Stimulated activated CD4-positive, alpha-beta T cell treated with anti-CD3 and anti-CD28 coated beads, Interleukin-2, amount 100 ng/mL, for 24 hours (primary cell): ENCODE results near the gene ZNF14.
"Not testable (repeated sequence)": the region's sequence is repeated elsewhere in the genome, so short reads cannot be mapped to it uniquely, and the experiment has no call there.

Source experiments
- DNase-seq, 2 donors: peaks; one replicate each; pipeline ENCODE4 v3.0.0-alpha.2; 2020

Gene ZNF14

DNA sequence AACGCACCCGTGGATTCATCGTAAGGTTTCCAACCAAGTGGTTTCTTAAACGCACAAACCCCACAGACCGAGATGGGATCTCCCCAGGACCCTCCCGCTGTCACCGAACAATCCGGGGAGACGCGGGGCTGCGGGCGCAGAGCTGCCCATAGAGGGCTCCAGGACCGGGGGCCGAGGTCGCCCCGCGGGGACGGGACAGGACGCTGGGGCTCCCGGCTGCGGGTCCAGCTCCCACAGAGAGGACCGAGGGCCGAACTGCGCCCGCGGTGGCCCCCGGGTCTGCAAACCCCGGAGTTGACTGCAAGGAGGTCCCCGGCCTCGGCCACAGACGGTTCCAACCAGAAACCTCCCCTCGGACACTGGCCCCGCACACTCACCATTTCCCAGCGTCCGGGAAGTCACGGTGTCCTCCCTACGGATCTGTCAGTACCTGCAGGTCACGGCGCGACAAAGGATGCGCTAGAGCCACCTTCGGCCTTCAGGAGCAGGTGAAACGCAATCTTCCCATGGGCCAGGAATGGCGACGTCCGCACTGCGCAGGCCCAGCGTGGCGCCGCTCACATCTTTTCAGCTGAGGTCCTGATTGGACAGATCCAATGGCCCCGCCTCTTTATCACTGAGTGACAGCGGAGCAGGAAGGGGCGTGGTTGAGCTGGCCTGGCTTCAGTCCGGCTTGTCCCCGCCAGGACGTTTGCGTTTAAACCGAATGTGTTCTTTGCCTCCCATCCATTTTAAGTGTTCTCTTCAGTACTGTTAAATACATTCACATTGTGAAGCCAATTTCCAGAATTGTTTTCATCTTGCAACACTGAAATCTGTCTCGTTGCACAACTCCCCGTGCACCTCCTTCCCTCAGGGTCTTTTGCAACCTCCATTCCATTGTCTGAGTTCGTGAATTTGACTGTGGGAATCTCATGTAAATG lies at the start of gene ZNF14:
ZNF14 (minus strand) TSS at position 534 of the 923 bp plus-strand sequence; CDS start at position 380, 154 bp downstream.
- DNase-seq: peak; percentile 93

DNA sequence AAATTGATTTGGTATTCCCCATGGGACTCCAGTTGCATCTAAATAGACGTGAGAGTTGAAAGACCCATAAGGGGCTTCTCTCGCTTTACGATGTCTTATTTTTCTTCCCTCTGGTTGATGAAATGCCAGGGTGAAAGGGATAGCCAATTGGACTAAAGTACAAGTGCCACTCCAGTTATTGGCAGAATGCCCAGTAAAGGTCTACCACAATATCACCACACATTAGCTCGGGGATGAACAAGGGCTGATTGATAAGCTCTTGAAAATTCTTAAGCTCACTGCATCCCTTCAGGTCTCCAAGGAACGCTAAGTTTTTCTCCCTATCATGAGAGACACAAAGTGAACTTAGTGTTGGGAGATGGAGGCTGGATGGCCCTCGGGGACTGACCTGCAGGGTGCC lies 48.9 kb upstream of the ZNF14 start:
- DNase-seq: not testable (repeated sequence)

DNA sequence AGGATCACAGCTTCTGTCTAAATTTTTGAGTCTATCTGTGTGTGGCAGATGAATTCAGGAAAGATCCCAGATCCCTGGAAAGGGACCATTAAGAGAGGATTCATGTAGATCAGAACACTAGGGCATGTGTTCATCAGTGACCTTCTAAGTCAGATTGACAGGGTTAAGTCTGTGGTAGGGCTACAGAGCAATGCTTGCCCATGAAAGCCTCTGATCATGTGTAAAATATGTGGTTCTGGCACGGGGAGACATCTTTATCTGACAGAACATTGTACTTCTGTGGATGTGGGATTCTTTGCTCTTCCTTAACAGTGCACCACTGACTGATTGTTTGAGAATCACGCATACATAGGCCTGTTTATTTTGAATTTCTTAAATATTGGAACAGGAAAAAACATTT lies 45.8 kb upstream of the ZNF14 start:
- no peak for DNase-seq

DNA sequence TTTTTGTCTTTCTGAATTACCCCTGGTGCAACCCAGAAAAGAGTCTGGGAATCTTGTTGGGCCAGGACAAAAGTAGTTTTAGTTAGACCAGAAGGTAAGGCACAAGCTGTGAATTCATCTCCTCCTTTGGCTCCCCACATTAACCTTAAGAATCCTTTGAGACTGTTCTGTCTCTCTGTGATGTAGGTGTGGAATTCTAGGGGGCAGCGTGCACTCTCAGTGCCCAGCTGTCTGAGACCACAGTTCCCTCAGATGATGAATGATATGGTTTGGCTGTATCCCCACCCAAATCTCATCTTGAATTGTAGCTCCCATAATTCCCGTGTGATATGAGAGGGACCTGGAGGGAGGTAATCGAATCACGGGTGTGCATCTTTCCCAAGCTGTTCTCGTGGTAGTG lies 44.8 kb upstream of the ZNF14 start:
- no peak for DNase-seq

DNA sequence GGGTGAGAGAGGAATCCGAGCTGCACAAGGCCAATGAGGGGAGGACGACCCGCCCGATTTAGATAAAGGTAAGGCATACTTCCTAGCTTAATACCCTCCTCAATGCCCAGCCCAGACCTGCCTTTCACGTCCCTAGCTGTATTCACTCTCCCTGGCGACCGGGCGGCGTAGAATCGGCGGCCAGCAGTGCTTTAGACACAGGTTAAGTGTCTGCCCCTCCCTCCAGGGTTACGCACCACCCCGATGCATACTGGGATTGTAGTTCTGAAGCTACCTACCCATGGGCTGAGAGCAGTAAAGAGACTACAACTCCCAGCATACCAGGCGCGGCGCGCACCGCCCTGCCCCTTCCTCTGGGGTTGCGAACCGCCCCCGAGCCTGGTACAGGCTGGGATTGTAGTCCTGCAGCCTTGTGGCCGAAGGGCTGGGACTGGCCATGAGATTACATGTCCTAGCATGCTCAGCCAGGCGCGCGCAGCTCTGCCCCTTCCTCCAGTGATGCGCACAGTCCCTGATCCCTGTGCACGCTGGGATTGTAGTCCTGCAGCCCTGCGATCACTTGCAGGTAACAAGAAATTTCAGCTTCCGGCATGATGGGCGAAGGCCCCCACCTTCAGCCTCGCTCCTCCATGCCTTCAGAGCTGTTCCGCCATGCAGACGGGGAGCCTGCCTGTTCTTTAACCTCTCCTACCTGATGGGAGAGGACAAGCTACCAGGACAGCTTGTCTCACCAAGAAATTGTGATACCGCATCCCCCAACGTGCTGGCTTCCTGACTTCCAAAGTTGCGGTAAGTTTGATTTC lies 43.5 kb upstream of the ZNF14 start:
- peak; percentile 92 for DNase-seq

DNA sequence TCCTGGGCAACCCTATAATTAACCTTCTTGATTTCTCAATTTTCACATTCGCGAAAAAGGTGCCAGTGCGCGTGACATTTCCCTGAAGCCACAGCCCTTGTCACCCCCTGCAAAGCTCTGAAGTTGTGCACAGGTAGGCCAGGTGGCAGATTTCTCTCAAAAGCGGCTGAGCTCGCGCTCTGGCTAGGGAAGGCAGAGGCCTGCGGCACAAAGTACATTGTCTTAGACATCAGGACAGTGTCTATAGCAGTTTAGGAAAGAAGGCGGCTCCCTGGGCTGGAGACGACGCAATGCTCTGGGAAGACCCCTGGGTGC lies 42.9 kb upstream of the ZNF14 start:
- no peak for DNase-seq

DNA sequence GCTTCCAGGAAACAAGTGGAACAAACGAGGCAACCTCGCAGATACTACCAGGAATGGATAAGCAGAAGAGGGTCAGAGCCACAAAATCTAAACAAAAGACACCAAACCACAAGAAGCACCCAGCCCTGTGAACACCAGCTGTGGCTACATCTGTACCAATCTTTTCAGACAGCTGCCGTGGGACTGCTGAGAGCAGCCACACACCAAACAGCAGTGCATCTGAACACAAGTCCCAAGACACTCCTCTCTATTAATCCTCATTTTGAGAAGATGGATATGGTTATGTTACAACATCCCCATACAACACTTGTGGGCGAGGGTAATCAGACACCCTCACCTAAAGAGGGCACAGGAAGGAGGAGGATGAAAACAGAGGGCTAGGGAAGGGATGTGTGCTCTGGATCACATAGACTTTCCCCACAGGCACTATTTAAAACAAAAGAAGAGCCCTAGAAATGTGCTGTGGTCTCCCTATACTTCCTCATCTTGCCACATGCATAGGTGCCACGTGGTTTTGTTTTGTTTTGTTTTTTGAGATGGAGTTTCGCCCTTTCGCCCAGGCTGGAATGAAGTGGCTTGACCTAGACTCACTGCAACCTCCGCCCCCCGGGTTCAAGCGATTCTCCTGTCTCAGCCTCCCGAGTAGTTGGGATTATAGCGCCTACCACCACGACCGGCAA lies 41.6 kb upstream of the ZNF14 start:
- no peak for DNase-seq

DNA sequence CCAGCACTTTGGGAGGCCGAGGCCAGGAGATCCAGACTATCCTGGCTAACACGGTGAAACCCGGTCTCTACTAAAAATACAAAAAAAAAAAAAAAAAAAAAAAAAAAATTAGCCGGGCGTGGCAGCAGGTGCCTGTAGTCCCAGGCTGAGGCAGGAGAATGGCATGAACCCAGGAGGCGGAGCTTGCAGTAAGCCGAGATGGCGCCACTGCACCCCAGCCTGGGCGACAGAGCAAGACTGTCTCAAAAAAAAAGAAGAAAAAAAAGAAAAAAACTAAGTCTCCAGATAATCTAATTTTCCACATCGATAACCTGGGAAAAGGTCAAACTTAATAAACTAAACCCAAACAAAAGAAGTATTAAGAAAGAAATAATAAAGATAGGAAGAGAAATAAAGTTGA lies 39.1 kb upstream of the ZNF14 start:
- not testable (repeated sequence) for DNase-seq

DNA sequence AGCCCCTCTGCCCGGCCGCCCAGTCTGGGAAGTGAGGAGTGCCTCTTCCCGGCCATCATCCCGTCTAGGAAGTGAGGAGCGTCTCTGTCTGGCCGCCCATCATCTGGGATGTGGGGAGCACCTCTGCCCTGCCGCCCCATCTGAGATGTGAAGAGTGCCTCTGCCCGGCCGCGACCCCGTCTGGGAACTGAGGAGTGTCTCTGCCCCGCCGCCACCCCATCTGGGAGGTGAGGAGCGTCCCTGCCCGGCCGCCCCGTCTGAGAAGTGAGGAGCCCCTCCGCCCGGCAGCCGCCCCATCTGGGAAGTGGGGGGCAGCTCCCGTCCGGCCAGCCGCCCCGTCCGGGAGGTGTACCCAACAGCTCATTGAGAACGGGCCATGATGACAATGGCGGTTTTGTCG lies 37.1 kb upstream of the ZNF14 start:
- not testable (repeated sequence) for DNase-seq

DNA sequence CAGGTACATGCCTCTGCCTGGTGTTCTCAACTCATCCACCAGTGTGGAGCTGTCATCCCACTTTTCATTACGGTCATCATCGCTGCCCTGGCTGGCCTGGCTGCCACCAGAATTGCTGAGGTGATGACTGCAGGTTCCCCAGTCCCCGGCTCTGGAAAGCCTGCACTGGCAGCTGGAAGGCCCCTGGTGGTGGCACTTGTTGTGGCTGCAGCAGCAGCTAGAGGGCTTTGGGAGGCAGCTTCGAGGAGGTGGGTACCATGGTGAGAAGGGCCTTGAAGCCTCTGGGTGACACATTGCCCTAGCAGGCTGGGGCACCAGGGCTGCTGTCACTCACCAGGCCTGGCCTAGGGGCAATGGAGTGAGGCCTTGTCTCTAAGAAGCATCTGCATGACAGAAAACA lies 25.3 kb upstream of the ZNF14 start:
- DNase-seq: no peak

DNA sequence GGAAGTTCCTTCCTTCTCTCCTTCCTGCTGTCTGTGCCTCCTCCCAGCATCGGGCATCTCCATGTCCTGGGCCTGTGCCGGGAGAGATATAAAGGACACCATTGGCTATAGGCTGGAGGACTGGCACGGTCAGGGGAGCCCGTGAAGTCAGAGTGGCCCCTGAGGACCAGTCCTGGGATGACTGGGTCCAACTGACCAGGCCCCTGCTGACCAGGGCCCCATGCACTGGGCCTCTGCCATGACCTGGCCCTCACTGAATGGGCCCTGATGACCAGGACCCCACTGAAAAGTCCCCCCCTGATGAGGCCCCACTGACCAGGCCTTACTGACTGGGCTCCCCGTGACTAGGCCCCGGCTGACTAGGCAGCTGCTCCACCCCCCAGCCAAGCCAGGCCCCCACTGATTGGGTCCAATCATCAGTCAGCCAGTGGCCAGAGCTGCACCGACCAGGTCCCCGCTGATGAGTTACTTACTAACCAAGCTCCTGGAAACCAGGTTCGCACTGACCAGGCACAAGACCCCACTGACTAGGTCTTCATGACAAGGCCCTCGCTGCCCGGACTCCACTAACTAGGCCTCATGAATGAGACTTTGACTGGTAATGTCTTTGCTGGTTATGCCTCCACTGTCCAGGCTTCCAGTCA lies 20.0 kb upstream of the ZNF14 start:
- DNase-seq: no peak

DNA sequence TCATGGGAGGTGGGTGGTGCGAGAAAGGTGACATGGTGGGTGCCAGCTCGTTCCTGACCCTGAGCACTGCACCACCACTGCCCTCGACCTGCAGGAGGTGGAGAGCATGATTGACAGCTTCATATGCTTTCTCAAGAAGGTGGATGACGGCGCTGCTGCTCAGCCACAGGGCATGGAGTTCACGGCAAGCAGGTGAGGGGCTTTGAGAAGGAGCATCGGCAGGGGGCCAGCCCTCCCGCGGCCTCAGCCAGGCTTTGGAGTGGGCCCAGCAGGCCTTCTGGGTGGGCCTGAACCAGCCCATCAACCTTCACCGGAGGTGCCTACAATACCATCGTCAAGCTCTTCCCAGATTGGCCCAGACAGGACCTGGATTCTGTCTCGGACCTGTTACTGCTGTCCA lies 18.9 kb upstream of the ZNF14 start:
- no peak for DNase-seq

DNA sequence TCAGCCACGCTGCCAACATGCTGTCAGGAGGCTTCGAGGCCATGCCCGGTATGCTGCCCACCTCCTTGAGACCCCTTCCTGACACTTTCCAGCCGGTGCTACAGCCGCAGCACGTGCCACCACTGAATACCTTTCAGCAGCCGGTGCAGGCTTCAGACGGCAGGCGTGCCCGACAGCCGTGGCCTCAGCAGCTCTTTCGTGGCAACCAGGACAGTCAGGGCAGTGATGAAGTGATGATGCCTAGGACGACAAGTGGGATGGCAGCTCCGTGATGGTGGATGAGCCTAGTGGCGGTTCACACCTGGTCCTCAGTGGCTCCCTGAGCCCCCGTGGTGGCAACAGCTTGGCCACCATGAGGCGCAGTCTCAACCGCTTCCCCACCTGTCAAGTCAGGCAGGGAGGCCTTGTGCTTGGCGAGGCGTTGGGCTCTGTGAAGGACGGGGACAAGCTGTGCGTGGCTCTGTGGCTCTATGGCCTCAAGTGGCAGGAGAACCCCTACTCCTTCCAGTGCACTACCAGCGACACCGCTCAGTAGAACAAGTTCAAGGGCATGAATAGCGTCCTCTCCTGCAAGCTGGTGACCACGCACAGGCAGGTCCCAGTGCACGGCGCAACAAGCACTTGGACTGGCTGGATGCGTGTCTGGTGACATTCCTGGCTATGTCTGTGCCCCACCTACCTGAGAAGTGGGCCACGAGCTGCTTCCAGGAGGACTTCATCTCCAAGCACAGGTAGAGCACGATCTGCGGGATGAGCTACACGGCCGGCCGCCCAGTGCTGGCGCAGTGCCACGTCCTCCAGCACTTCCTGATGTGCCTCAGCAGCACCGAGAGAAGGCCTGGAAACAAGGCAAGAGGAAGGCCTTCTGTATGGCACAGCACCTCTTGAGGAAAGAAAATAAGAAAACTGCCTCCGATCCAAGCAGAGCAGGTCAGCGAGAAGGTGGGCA lies 18.2 kb upstream of the ZNF14 start:
- DNase-seq: no peak

DNA sequence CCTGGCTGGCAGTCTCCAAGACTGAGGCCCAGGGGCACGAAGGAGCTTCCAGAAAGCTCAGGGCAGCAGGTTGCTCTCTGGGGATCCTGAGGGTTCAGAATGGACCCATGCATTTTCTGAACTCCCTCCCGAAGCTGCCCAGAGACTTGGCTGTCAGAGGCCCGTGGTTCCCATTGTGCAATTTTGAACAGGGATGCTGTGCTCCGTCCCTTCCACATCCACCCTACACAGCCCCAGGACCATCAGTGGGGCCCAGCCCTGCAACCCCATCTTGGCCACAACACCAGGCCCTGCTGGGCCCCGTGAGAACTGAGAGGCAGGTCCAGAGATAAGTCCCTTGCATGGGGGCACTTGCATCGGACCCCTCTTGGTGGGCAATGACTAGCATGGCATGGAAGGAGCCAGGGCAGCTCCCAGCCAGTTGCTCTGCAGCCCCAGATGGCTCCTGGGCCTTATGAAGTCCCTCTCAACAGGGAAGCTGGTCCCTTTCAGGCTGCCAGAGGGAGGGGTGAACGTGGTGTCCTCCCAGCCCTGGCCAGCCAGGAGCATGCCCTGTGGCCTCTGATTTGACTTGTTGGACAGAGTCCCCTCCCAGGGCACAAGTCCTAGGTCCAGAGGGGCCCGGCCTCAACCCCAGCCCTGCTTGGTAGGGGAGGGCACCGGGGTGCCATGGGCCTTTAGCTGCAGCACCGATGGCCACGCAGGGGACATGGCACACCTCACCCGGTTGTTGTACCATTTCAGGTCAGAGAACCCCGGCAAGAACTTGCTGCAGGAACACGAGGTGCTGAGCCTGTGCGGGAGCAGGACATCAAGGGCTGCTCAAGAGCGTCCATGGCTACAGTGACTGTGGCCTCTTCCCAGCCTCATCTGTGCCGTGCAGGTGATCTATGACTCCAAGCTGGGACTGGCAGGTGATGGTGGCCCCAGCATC lies 17.3 kb upstream of the ZNF14 start:
- DNase-seq: no peak

DNA sequence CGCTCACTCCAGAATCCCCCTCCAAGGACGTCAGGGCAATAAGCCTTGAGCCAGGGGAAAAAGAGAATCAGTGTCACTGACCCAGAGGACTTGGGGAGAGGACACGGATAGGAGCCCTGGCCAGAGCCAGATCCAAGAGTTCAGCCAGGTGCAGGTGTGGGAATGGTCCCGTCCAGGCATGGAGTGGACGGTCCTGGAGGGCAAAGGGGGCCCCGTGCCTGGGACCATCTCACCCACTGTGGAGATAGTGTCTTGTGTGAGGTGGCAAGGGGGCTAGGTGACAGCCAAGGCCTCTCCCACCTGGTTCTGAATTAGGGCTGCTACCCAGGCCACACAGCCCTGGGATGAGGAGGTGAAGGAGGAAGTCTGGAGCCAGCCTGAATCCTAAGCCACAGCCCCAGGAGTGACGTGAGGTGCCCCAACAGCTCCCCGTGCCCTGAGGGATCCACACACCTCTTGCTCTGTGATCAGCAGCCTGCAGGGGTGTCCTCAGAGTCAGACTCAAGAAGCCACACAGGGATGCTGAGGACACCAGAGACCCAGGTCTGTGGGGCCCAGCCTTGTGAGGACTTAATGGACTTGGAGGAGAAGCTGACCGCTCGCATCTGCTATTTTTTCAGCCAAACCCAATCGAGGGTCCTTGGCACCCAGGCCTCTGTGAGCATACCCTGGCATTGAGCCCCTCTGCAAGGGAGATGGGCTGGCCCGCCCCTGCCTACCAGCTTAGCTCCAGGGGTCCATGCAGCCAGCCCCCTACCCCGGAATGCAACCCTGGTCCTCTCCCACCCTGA lies 16.4 kb upstream of the ZNF14 start:
- DNase-seq: no peak

DNA sequence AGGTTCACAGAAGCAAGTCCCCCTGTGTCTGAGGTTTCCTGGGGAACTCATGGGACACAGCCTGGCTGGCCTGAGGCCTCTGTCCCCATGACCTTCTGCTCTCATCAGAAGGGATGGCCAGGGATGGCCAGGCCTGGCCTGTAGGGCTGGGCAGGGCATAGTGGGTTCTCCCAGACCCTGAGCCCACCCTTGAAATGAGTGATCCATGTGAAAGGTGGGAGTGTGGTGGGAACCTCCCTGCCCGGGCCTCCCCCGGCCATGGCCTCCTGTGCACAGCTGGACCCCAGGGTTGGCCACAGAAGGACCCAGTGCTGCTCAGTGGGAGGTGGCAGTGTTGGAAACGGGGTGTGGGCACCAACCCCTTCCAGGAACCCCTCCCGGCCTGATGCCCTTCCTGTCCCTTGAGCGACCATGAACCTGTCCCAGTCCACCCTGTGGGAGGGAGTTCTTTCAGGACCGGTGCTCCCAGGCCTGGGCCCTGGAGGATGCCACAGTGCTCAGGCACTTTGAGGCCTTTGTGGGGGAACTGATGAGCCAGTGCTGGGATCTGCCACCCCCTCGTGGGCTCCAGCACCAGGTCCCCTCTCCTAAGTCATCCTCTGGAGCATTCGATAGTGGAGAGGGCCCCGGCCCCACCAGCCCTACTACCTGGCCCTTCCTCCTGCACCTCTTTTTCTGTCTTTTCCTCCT lies 15.5 kb upstream of the ZNF14 start:
- no peak for DNase-seq

DNA sequence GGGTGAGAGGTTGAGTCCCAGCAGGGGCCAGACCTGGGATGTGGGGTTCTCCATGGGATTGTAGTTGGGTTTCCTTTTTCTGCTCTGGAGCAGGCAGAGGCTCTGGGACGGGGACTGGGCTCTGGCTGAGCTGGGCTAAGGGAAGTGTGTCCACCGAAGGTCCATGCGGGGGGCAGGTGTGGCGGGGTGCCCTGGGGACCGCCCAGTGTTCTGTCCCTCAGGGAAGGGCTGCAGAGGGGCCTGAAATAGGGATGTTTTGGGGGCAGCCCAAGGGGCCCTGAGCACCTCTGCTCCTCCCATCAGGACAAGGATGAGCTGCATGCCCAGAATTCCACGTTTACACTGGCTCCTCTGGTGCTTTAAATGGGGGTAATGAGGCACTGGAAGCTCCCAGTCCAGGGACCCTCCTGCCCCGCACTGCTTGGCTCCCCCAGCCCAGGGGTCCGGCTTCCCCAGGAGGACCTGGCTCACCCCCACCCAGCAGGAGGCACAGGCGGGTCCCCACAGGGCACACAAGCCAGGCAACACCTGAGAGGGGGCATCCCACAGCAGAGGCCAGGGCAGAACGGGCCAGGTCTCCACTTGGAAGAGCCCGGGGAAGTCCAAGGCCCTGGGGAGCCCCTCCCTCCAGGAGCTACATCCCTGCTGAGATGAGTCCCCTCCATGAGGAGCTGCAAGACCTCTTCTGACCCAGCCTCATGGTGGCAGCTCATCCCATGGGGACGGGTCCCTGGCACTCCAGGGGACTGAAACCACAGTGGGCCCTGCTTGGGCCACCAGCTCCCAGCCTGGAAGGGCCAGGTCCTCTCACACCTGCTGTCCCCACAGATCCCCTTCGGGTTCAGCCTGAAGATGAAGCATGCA lies 14.7 kb upstream of the ZNF14 start:
- no peak for DNase-seq
